Left renal cortex interstitium (tissue), 4 donors: ENCODE results near the gene CTNS. TPM values are rescaled to one million over a fixed set of nuclear protein-coding genes. Genes with fewer than 3 reads are reported as not detected.

Experiments used
- DNase-seq, 4 donors: peaks; one replicate each; pipeline ENCODE4 v3.0.0-alpha.2; 2013; ENCODE audit warnings: low read depth in 4 of 4, low spot score in 2 of 4, missing footprints in 1 of 4
- polyA plus RNA-seq, 4 donors: library from polyadenylated mRNA; unstranded; fragments of 120-200 nt; gene quantifications; one replicate each; pipeline ENCODE4 v1.2.1, GENCODE V29; 2013; ENCODE audit not compliant: insufficient read length in 4 of 4

CTNS gene
- polyA plus RNA-seq, result 10 to 100 TPM; 19.9 to 24.8 (median 21.9) TPM

GRCh38 chr17:3636154-3636907, at the start of gene CTNS, which contains the start of gene SHPK:
TSS of gene CTNS (plus strand) at chr17:3636760. CDS start at chr17:3640207, 3,447 bp downstream.
TSS of gene SHPK (minus strand) at chr17:3636250. CDS start at chr17:3636219, 31 bp downstream.
- peak; percentile 87 to 93 (median 90) for DNase-seq

- DNase-seq, result no peak
These were observed 46.8 kb upstream of the CTNS start for GRCh38 chr17:3589784-3590183.

- DNase-seq, result no peak
These were observed 46.3 kb upstream of the CTNS start for GRCh38 chr17:3590231-3590630.

- DNase-seq, result no peak
These were observed 45.8 kb upstream of the CTNS start for GRCh38 chr17:3590768-3591167.

- DNase-seq, result no peak
These were observed 44.2 kb upstream of the CTNS start for GRCh38 chr17:3592216-3592860.

- DNase-seq, result no peak
These were observed 43.2 kb upstream of the CTNS start for GRCh38 chr17:3593384-3593783.

- DNase-seq, result no peak
These were observed 42.3 kb upstream of the CTNS start for GRCh38 chr17:3594051-3594800.

DNA sequence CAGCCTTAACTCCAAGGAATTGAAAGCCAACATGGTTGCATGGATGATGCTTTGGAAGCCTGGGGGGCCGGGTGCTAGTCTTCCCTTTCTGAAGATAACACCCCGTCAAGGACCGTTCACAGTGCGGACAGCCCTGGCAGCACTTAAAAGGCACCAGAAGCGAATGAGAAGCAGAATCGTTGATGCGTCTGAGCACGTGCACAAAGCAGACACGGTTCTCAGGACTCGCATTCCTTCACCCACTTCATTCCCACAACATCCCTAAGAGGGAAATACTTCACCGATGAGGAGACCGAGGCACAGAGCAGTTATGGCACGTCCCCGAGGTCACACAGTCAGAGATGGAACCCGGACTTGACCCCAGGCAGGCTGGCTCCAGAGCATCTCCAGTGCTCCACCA, 41.6 kb upstream of the CTNS start:
- DNase-seq, result no peak

DNA sequence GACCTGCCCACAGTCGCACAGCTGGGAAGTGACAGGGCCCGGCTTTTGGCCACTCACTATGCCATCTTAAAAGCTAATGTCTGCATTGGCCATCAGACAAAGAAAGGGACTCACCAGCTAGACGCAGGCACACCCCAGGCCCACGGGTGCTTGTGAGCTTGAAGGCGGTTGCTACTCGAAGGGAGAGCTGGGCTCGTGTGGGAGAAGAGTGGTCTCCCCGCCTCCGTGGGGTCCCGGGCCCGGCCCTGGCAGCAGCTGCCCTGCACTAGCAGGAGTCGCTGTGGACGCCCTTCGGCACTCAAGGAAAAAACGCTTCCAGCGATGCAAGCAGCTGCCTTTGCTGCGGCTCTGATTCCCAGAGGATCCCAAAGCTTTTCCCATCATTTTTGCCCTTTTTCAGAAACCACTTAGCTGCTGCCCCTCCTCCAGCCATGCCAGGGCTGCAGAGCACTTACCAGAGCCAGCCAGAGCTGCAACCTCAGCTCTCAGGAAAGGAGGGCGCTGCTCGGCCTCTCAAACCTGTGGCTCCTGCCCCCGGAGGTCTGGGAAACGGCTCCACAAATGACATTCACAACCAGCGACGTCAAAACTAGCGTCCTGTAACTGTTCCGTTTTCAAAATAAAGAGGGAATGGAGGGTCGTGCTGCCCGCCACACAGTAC, 39.6 kb upstream of the CTNS start:
- DNase-seq, result no peak

DNA sequence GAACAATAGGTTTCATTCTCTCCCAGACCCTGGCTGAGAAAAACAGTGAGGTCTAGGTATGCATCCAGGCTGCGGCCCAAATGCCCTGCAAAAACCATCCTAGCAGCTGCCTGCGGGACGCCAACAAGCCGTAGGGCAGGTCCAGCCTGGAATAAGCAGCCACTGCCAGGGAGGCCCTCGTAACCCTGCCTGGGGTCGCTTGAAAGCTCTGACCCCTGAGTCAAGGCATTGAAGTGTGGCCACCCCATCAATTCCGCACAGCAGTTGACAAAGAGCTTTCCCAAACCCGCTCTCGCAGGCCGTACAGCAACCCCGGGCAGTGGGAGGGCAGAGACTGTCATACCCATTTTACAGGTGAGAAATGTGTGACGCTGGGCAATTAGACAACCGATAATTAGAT, 38.5 kb upstream of the CTNS start:
- no peak for DNase-seq

GRCh38 chr17:3600529-3601205, 35.9 kb upstream of the CTNS start:
- DNase-seq, result no peak

DNA sequence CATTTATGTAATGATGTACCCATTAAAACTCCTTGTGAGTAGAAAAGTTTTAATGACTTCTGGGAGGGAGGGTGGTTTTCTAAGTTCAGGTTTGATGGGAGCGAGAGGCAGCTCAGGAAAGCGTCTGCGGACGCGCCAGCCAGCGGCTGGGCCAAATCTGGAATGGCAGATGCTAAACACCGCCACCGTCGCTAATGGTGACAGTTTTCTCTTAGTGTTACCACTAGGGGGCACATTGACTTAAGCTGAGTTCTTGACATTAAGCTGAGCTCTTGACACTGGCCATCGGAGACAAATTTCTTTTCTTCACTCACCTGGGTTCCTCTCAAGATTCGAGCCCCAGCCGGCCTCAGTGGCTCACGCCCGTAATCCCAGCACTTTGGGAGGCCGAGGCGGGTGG, 34.1 kb upstream of the CTNS start:
- no peak for DNase-seq

DNA sequence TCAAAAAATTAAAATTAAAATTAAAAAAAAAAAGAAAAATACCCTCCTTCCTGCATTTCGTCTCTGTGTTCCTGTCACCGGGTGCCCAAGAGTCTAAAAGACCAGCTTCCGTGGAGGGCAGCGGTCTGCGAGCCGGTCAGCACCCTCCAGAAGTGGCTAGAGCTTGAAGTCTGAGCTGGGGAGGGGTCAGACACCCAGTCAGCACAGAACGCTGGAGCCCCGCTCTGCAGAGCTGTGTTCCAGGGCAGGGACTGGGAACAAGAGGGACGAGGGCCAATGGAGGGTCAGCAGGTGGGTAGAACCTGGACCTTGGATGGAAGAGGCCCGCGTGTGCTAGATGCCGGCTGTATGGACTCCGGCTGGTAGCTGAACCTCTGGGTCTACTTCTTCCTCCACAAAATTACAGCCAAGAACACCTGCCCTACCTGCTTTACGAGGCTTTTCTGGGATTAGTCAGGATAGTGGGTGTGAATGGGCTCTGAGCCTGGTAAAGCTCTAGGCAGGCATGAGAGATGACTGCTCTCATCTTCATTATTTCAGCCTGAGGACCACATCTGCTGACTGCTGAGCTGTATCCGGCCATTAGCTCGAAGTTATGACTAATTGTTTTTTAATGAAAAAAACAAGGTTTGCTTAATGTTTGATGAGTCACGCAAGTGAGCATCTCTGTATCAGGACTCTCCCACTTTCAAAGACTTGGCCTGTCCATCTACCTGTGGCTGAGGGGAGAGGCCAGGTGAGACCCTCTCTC, 33.3 kb upstream of the CTNS start:
- DNase-seq, result no peak

DNA sequence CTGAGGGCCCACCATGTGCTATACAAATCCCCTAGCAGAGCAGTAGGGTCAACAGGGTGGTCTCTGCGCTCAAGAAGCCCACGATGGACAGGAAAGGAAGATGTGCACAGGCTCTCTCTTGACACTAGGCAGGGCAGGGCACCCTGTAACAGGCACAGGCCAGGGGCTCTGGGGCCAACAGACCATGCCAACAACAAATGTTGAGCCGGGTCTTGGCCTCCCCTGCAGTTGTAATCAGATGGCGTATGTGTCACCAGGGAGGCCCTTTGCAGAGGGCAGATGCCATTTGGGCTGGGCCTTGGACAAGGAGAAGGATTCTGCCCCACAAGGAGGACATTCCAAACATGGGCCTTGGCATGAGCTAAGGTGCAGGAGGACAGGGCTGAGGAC, 32.7 kb upstream of the CTNS start:
- no peak for DNase-seq

DNA sequence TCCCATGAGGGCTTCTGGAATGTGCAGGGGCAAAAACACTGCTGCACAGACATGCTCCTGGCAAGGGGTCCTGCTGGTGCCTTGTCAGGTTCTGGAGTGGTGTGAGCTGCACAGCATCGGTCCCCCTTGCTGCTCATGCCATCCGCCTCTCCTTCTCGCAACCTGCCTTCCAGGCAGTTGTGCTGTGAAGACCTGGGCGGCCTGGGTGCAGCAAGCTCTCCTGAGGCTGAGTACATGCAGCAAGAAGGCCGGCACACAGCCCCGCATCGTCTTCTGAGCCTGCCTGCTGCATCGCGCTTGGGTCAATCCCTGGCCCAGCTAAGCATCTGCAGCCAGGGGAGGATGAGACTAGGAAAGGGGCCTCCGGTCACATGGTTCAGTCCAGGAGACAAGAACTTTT, 26.9 kb upstream of the CTNS start:
- no peak for DNase-seq

GRCh38 chr17:3610523-3610922, 26.0 kb upstream of the CTNS start:
- DNase-seq, result no peak

- no peak for DNase-seq
These were observed 23.4 kb upstream of the CTNS start for GRCh38 chr17:3613124-3613523.

DNA sequence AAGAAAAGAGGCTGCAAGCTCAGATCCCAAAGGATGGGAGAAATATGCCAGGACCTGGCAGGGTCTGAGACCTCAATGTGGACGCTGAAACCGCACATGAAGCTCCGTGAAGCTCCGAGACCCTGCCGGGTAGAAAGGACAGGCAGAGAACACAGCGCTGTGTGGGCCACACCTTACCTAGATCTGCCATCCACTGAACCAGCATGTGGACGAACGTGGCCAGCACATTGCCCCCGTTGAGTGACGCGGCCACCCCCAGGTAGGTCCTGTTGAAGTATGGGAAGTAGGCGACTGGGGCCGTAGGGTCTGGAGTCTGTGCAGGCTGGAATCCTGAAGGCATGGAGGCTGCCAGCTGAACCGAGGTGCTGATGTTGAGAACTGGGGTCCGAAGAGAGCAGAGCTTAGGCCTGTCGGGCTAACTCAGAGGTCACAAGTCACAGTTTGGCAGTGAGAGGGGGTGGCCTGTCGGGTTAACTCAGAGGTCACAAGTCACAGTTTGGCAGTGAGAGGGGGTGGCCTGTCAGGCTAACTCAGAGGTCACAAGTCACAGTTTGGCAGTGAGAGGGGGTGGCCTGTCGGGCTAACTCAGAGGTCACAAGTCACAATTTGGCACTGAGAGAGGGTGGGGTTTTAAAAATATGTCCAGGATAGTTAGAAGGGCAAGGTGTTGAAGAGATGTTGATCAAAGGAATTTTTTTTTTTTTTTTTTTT, 21.2 kb upstream of the CTNS start:
- no peak for DNase-seq

- DNase-seq, result no peak
These were observed 15.3 kb upstream of the CTNS start for GRCh38 chr17:3621146-3621720.
